ENCODE data around the gene TFF2.

DNA sequence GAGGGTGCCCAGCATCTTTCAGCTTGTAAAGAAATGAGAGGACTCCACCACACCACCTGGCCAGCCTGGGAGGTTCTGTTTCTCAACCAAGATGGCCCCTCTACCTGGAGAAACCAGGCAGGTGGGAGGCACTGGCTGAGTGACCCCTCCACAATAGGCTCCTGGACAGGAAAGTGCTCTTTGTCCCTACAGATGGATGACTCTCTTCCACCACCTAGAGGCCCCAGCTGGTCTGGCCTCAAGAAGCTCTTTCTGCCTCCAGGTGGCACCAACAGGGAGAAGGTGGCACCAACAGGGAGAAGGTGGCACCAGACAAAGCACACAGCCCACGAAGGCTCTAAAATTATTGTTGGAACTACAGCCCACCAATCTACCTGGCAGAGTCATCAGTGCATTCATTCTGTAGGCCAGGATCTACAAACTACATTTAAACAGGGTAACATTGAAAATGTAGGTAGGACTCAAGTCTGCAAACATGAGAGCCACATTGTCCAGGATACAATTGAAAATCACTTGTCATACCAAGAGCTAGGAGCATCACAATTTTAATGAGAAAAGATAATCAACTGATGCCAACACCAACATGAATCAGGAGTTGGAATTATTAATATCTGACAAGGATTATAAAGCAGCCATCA is 30.7 kb upstream of the TFF2 start:
- TF ChIP-seq ZNF121 (tag by site-specific recombination; IDR thresholded peaks at IDR 0.05): no peak
- TF ChIP-seq ZNF624 (tag by site-specific recombination; IDR thresholded peaks at IDR 0.05): no peak
- TF ChIP-seq ZNF311 (tag by site-specific recombination; IDR thresholded peaks at IDR 0.05; ENCODE audit: borderline replicate concordance): no peak
- no peak for TF ChIP-seq SETDB1 (IDR thresholded peaks at IDR 0.05; ENCODE audit: insufficient read length, low read length)
- no peak for TF ChIP-seq KLF7 (tag by site-specific recombination; IDR thresholded peaks at IDR 0.05; ENCODE audit: borderline replicate concordance)
- TF ChIP-seq, protein P1, sequence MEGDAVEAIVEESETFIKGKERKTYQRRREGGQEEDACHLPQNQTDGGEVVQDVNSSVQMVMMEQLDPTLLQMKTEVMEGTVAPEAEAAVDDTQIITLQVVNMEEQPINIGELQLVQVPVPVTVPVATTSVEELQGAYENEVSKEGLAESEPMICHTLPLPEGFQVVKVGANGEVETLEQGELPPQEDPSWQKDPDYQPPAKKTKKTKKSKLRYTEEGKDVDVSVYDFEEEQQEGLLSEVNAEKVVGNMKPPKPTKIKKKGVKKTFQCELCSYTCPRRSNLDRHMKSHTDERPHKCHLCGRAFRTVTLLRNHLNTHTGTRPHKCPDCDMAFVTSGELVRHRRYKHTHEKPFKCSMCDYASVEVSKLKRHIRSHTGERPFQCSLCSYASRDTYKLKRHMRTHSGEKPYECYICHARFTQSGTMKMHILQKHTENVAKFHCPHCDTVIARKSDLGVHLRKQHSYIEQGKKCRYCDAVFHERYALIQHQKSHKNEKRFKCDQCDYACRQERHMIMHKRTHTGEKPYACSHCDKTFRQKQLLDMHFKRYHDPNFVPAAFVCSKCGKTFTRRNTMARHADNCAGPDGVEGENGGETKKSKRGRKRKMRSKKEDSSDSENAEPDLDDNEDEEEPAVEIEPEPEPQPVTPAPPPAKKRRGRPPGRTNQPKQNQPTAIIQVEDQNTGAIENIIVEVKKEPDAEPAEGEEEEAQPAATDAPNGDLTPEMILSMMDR (tag by site-specific recombination; IDR thresholded peaks at IDR 0.05): no peak
- TF ChIP-seq, protein P2, sequence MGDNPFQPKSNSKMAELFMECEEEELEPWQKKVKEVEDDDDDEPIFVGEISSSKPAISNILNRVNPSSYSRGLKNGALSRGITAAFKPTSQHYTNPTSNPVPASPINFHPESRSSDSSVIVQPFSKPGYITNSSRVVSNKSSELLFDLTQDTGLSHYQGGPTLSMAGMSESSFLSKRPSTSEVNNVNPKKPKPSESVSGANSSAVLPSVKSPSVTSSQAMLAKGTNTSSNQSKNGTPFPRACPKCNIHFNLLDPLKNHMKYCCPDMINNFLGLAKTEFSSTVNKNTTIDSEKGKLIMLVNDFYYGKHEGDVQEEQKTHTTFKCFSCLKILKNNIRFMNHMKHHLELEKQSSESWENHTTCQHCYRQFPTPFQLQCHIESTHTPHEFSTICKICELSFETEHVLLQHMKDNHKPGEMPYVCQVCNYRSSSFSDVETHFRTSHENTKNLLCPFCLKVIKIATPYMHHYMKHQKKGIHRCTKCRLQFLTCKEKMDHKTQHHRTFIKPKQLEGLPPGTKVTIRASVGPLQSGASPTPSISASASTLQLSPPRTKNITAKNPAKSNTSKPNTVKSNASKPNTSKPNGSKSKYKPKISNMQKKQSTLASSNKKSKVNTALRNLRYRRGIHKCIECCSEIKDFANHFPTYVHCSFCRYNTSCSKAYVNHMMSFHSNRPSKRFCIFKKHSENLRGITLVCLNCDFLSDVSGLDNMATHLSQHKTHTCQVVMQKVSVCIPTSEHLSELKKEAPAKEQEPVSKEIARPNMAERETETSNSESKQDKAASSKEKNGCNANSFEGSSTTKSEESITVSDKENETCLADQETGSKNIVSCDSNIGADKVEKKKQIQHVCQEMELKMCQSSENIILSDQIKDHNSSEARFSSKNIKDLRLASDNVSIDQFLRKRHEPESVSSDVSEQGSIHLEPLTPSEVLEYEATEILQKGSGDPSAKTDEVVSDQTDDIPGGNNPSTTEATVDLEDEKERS (tag by site-specific recombination; IDR thresholded peaks at IDR 0.05): no peak
- TF ChIP-seq ZNF274 (IDR thresholded peaks at IDR 0.05; ENCODE audit: low read length): no peak
- no peak for TF ChIP-seq ZNF274 (tag by site-specific recombination; IDR thresholded peaks at IDR 0.05; ENCODE audit: borderline replicate concordance)
- TF ChIP-seq, protein P3, sequence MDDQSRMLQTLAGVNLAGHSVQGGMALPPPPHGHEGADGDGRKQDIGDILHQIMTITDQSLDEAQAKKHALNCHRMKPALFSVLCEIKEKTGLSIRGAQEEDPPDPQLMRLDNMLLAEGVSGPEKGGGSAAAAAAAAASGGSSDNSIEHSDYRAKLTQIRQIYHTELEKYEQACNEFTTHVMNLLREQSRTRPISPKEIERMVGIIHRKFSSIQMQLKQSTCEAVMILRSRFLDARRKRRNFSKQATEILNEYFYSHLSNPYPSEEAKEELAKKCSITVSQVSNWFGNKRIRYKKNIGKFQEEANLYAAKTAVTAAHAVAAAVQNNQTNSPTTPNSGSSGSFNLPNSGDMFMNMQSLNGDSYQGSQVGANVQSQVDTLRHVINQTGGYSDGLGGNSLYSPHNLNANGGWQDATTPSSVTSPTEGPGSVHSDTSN (CRISPR knock-in tag; IDR thresholded peaks at IDR 0.05): no peak
- no peak for TF ChIP-seq ZNF19 (tag by site-specific recombination; IDR thresholded peaks at IDR 0.05; ENCODE audit: low read depth)
- TF ChIP-seq, protein P4, sequence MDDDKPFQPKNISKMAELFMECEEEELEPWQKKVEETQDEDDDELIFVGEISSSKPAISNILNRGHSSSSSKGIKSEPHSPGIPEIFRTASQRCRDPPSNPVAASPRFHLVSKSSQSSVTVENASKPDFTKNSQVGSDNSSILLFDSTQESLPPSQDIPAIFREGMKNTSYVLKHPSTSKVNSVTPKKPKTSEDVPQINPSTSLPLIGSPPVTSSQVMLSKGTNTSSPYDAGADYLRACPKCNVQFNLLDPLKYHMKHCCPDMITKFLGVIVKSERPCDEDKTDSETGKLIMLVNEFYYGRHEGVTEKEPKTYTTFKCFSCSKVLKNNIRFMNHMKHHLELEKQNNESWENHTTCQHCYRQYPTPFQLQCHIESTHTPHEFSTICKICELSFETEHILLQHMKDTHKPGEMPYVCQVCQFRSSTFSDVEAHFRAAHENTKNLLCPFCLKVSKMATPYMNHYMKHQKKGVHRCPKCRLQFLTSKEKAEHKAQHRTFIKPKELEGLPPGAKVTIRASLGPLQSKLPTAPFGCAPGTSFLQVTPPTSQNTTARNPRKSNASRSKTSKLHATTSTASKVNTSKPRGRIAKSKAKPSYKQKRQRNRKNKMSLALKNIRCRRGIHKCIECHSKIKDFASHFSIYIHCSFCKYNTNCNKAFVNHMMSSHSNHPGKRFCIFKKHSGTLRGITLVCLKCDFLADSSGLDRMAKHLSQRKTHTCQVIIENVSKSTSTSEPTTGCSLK (tag by site-specific recombination; IDR thresholded peaks at IDR 0.05): no peak

Data from HEK293 (cell line).